RWPE2 (cell line): Measurements from ENCODE around the gene GOLIM4.
"Not testable (repeated sequence)": the region's sequence is repeated elsewhere in the genome, so short reads cannot be mapped to it uniquely, and the experiment has no call there.

ENCODE experiments used
- ATAC-seq: fragments of 200-7000 bp; cut with Tn5 transposase; 3 replicates; pipeline ENCODE4 v1.9.1; 2021; ENCODE audit warnings: low read depth
- DNase-seq: peaks from one replicate; pipeline ENCODE4 v3.0.0-alpha.2; 2020; ENCODE audit warnings: low spot score
- H3K27ac ChIP-seq: fragments of 450-650 bp; 2 replicates; pipeline ENCODE4 v1.5.1; 2017; ENCODE audit warnings: mild to moderate bottlenecking; ENCODE audit not compliant: poor library complexity, severe bottlenecking
- H3K27me3 ChIP-seq: fragments of 250-450 bp; sonication (Bioruptor Pico); 2 replicates; pipeline ENCODE4 v1.5.1; 2021; ENCODE audit warnings: mild to moderate bottlenecking, moderate library complexity; ENCODE audit not compliant: insufficient read depth, poor library complexity, severe bottlenecking
- H3K36me3 ChIP-seq: fragments of 250-450 bp; sonication (Bioruptor Pico); 2 replicates; pipeline ENCODE4 v1.5.1; 2020; ENCODE audit warnings: low read depth, mild to moderate bottlenecking, moderate library complexity
- H3K4me1 ChIP-seq: fragments of 250-450 bp; sonication (Bioruptor Pico); 2 replicates; pipeline ENCODE4 v1.5.1; 2021; ENCODE audit warnings: mild to moderate bottlenecking, moderate library complexity; ENCODE audit not compliant: insufficient read depth, poor library complexity, severe bottlenecking
- H3K4me3 ChIP-seq: fragments of 250-450 bp; sonication (Bioruptor Pico); 2 replicates; pipeline ENCODE4 v1.5.1; 2021; ENCODE audit warnings: mild to moderate bottlenecking, moderate library complexity; ENCODE audit not compliant: severe bottlenecking
- H3K9me3 ChIP-seq: fragments of 250-450 bp; sonication (Bioruptor Pico); 2 replicates; pipeline ENCODE4 v1.5.1; 2021; ENCODE audit warnings: mild to moderate bottlenecking, moderate library complexity; ENCODE audit not compliant: severe bottlenecking
- TF ChIP-seq, protein P1 (sequence below): fragments of 450-650 bp; IDR thresholded peaks from one replicate; pipeline ENCODE4 v1.5.1; 2017; ENCODE audit warnings: mild to moderate bottlenecking, moderate library complexity; ENCODE audit not compliant: poor library complexity, severe bottlenecking

Gene GOLIM4

DNA sequence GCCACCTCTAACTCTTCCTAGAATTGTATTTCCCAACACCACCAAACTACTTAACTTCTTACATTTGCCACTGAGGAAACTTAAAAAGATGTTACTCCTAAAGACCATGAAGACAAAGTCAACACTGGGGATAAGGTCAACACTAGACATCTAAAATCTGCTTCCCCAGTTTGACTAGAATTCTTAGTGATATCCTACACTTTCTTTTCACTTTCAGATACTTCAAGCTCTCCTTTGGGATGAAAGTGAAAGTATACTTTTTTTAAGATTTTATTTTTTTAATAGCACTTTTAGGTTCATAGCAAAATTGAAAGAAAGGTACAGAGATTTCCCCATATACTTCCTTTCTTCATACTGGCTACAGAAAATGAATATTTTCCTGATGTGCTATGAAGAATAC lies 32.6 kb downstream of the GOLIM4 start:
- TF ChIP-seq, protein P1, sequence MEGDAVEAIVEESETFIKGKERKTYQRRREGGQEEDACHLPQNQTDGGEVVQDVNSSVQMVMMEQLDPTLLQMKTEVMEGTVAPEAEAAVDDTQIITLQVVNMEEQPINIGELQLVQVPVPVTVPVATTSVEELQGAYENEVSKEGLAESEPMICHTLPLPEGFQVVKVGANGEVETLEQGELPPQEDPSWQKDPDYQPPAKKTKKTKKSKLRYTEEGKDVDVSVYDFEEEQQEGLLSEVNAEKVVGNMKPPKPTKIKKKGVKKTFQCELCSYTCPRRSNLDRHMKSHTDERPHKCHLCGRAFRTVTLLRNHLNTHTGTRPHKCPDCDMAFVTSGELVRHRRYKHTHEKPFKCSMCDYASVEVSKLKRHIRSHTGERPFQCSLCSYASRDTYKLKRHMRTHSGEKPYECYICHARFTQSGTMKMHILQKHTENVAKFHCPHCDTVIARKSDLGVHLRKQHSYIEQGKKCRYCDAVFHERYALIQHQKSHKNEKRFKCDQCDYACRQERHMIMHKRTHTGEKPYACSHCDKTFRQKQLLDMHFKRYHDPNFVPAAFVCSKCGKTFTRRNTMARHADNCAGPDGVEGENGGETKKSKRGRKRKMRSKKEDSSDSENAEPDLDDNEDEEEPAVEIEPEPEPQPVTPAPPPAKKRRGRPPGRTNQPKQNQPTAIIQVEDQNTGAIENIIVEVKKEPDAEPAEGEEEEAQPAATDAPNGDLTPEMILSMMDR = no peak
- H3K36me3 ChIP-seq = no peaks in the 10 kb centered on the region
- no peaks in the 10 kb centered on the region for H3K4me1 ChIP-seq
- no peaks in the 10 kb centered on the region for H3K9me3 ChIP-seq
- no peak overlapping the region for H3K4me3 ChIP-seq
- ATAC-seq = no peak
- H3K27me3 ChIP-seq = no peaks in the 10 kb centered on the region
- DNase-seq = no peak
- H3K27ac ChIP-seq = no peak overlapping the region

DNA sequence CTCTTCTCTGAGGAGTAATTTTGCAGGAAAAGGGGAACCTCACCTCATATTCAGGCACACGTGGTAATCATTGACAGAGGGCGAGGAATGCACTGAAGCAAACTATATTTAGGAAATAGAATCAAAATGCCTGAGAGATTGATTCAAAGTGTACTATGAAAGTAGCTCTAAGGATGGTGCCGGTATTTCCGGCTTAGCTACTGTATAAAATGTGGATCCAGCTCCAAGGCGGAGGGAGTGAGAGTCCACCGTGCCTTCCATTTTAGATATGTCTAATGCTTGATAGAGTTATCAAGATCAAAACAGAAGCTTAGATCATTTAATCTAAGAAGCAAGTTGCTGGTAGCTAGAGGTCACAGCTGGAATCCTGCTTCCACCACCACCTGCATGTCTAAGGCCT lies 33.0 kb downstream of the GOLIM4 start:
- DNase-seq = no peak
- Histone ChIP-seq H3K4me1 (no peaks in the 10 kb centered on the region), H3K9me3 (no peaks in the 10 kb centered on the region), H3K4me3 (no peak overlapping the region), H3K27ac (no peak overlapping the region), H3K36me3 (no peaks in the 10 kb centered on the region), H3K27me3 (no peaks in the 10 kb centered on the region)
- TF ChIP-seq, protein P1 = no peak
- ATAC-seq = no peak

DNA sequence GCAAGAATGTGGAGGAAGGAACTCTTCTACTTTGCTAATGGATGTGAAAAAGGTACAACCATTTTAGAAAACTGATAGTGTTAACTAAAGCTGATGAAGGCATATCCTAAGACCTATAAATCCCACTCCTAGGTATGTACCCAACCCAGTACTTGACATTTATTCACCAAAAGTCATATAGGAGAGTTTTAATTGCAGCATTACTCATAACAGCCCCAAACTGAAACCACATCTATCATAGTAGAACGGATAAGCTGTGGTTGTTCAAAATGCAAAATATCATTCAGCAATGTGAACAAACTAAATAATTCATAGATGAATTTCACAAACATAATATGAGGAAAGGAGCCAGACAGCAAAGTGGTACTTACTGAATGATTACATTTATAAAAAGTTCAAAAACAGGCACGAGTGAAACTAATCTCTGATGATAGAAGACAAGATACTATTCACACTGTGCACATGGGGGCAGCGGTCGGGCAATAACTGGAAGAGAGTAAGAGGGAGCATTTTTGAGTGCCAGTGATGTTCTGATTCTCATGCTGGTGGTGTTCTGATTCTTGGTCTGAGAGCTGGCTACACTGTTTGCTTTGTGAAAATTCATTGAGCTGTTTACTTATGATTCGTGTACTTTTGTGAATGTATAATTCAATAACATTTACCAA lies 34.3 kb downstream of the GOLIM4 start:
- ATAC-seq (no peak), DNase-seq (no peak)
- H3K36me3 ChIP-seq = no peaks in the 10 kb centered on the region
- no peak overlapping the region for H3K27ac ChIP-seq
- no peaks in the 10 kb centered on the region for H3K4me1 ChIP-seq
- H3K4me3 ChIP-seq = no peak overlapping the region
- H3K27me3 ChIP-seq = no peaks in the 10 kb centered on the region
- H3K9me3 ChIP-seq = no peaks in the 10 kb centered on the region
- TF ChIP-seq, protein P1 = no peak

DNA sequence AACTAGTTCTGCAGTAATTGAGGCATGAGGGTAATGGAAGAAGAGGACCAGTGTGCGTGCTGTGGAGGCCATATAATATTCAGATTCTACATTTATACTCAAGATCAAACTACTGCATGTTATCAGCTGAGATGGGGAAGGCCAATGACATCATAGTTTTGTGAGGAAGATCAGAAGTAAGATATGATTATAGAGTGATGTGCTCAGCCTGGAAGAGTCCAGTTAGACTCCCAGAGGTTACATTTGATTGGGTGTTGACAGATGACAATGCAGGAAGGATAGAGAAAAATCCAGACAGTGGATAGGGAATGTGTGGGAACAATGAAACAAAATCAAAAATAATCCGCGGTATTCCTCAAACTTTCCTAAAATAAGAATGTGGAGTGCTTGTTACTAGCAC lies 35.4 kb downstream of the GOLIM4 start:
- no peaks in the 10 kb centered on the region for H3K36me3 ChIP-seq
- H3K4me1 ChIP-seq = no peaks in the 10 kb centered on the region
- no peak overlapping the region for H3K4me3 ChIP-seq
- H3K27ac ChIP-seq = no peak overlapping the region
- TF ChIP-seq, protein P1 = no peak
- ATAC-seq (no peak), DNase-seq (no peak)
- H3K9me3 ChIP-seq = no peaks in the 10 kb centered on the region
- no peaks in the 10 kb centered on the region for H3K27me3 ChIP-seq

DNA sequence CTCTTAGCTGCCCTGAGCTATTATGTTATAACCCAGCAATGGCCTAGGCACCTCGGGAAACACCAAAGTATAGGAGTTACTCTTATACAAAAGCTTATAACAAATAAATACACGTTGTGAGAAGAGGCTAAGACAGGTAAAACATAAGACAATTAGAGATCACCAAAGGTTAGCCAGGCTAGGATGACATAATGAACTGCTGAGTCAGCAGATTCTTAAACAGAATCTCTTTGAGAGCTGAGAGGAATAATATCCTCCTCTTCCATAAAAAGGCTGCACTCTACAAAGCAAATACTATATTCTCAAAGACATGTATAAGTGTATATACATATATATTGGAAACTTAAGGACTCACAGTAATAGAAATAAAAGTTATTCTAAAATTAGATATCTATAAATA lies 37.2 kb downstream of the GOLIM4 start:
- ATAC-seq (no peak), DNase-seq (no peak)
- Histone ChIP-seq H3K4me1 (no peaks in the 10 kb centered on the region), H3K4me3 (no peak overlapping the region), H3K9me3 (no peaks in the 10 kb centered on the region), H3K36me3 (no peaks in the 10 kb centered on the region), H3K27ac (no peak overlapping the region), H3K27me3 (no peaks in the 10 kb centered on the region)
- TF ChIP-seq, protein P1 = no peak

DNA sequence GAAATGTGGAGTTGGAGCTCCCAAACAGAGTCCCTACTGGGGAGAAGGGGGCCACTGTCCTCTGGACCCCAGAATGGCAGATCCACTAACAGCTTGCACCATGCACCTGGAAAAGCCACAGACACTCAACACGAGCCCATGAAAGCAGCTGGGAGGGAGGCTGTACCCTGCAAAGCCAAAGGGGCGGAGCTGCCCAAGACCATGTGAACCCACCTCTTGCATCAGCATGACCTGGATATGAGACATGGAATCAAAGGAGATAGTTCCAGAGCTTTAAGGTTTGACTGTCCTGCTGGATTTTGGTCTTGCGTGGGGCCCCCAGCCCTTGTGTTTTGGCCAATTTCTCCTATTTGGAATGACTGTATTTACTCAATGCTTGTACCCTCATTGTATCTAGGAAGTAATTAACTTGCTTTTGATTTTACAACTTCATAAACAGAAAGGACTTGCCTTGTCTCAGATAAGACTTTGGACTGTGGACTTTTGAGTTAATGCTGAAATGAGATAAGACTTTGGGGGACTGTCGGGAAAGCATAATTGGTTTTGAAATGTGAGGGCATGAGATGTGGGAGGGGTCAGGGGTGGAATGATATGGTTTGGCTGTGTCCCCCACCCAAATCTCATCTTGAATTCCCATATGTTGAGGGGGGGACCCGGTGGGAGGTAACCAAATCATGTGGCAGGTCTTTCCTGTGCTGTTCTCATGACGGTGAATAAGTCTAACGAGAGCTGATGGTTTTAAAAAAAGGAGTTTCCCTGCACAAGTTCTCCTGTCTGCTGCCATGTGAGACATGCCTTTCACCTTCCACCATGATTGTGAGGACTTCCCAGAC lies 39.1 kb downstream of the GOLIM4 start:
- H3K36me3 ChIP-seq, H3K27me3 ChIP-seq, H3K27ac ChIP-seq, DNase-seq, H3K4me3 ChIP-seq, H3K9me3 ChIP-seq, H3K4me1 ChIP-seq, ATAC-seq: not testable (repeated sequence)
